Measurements from ENCODE around the gene UGT2B17.

- TF ChIP-seq CTCF (IDR thresholded peaks at IDR 0.05 in 2 of 3, conservative IDR thresholded peaks at IDR 0.05 in 1 of 3; ENCODE audit: control insufficient read depth in 2 of 3, extremely low read depth in 1 of 3, insufficient read depth in 1 of 3, low read depth in 3 of 3, low read length in 3 of 3), result no peak
- no peak for TF ChIP-seq CBX5 (IDR thresholded peaks at IDR 0.05; ENCODE audit: low read depth)
- no peak for TF ChIP-seq EGR1 (IDR thresholded peaks at IDR 0.05; ENCODE audit: borderline replicate concordance in 1 of 2, low read depth in 2 of 2, low read length in 2 of 2)
- no peak for TF ChIP-seq KDM1A (IDR thresholded peaks at IDR 0.05; ENCODE audit: borderline replicate concordance)
- TF ChIP-seq, protein P1, sequence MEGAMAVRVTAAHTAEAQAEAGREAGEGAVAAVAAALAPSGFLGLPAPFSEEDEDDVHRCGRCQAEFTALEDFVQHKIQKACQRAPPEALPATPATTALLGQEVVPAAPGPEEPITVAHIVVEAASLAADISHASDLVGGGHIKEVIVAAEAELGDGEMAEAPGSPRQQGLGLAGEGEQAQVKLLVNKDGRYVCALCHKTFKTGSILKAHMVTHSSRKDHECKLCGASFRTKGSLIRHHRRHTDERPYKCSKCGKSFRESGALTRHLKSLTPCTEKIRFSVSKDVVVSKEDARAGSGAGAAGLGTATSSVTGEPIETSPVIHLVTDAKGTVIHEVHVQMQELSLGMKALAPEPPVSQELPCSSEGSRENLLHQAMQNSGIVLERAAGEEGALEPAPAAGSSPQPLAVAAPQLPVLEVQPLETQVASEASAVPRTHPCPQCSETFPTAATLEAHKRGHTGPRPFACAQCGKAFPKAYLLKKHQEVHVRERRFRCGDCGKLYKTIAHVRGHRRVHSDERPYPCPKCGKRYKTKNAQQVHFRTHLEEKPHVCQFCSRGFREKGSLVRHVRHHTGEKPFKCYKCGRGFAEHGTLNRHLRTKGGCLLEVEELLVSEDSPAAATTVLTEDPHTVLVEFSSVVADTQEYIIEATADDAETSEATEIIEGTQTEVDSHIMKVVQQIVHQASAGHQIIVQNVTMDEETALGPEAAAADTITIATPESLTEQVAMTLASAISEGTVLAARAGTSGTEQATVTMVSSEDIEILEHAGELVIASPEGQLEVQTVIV (IDR thresholded peaks at IDR 0.05; ENCODE audit: borderline replicate concordance, partially characterized antibody), result no peak
- TF ChIP-seq RCOR1 (conservative IDR thresholded peaks at IDR 0.05; ENCODE audit: low read depth, low read length), result no peak
- TF ChIP-seq RAD21 (IDR thresholded peaks at IDR 0.05; ENCODE audit: insufficient read depth, low read depth, low read length), result no peak
- TF ChIP-seq, protein P2, sequence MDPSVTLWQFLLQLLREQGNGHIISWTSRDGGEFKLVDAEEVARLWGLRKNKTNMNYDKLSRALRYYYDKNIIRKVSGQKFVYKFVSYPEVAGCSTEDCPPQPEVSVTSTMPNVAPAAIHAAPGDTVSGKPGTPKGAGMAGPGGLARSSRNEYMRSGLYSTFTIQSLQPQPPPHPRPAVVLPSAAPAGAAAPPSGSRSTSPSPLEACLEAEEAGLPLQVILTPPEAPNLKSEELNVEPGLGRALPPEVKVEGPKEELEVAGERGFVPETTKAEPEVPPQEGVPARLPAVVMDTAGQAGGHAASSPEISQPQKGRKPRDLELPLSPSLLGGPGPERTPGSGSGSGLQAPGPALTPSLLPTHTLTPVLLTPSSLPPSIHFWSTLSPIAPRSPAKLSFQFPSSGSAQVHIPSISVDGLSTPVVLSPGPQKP (IDR thresholded peaks at IDR 0.05; ENCODE audit: low read depth, low read length), result no peak
- no peak for TF ChIP-seq NFYB (IDR thresholded peaks at IDR 0.05; ENCODE audit: insufficient read depth, low read depth, low read length)
Observed at GRCh38 chr4:68570122-68570507, 6.0 kb downstream of the UGT2B17 start.
